SK-N-MC (cell line): Measurements from ENCODE around the gene BPHL.

Experiments used
- EZH2 ChIP-seq: fragments of 200-600 bp; sonication (generic); IDR thresholded peaks from one replicate; pipeline ENCODE4 v1.6.1; 2017; ENCODE audit warnings: antibody characterized with exemption
- POLR2AphosphoS5 ChIP-seq: IDR thresholded peaks from 2 replicates; pipeline ENCODE4 v1.6.1; 2012; ENCODE audit warnings: mild to moderate bottlenecking, low read depth, low read length, borderline replicate concordance

DNA sequence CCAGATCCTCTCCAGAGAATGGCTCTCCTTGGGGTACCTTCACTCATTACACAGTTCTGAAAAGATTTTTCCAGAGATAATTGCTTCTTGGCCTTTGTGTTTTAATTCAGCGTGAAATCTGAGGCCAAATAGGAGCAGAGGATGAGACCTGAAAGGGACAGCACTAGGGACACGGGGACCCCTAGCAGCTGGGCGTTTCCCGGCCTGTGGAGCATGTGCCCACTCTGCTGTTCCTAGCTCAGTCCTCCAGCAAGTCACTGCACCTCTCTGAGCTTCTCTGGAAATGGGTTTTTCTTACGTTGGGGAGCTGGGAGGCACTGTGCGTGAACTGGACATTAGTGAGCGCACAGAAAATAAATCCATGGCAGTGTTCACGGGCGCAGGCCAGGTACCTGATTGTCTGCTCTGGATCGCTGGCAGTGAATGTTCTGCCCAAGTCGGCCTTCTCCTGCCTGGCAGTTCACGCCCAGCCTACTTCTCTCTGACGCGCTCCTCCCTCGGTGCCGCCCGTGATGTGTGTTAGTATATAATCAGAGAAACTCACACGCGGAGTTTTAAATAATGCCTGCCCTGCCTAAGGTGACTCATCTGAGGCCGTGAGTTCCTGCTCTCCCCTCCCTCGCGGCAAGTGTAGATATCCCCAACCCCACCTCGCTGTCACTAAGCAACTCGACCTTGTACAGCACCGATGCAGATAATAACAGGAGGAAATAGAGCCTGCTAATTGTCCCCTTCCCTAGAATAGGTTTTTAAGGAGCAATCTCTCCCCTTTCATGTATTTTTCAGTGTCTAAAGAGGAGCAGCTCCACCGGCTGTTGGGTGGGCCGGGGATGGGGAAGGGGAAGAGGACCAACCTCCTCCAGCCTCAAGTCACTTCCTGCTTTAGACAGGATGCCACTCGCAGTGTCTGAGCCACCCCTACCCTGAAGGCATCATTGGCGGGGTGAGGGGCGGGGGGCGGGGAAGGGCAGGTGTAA, 41.6 kb downstream of the BPHL start:
- TF ChIP-seq POLR2AphosphoS5: no peak
- TF ChIP-seq EZH2: no peak
